BJ (cell line): ENCODE data around the gene WDR88. TPM values are rescaled to one million over a fixed set of nuclear protein-coding genes. Genes with fewer than 3 reads are reported as not detected.

ENCODE experiments used
- CTCF ChIA-PET: fragments of 350-600 bp; formaldehyde crosslinking; extraction: SDS; loops from one replicate; lab custom pipeline; 2021; ENCODE audit warnings: antibody characterized with exemption, inconsistent platforms; lab: Yijun Ruan, JAX
- POLR2A ChIA-PET: fragments of 300-600 bp; sonication (Branson Sonifier 250); formaldehyde crosslinking; extraction: SDS; loops from one replicate; lab custom pipeline; 2021; ENCODE audit warnings: antibody characterized with exemption; lab: Charles Lee
- DNase-seq: peaks from one replicate; pipeline ENCODE4 v3.0.0-alpha.2; 2011; ENCODE audit warnings: low read depth
- H3K27me3 ChIP-seq: 2 replicates; pipeline ENCODE4 v1.6.0; 2011; ENCODE audit warnings: low read length; ENCODE audit not compliant: control insufficient read depth, insufficient read depth
- H3K36me3 ChIP-seq: 2 replicates; pipeline ENCODE4 v1.5.1; 2011; ENCODE audit warnings: low read length; ENCODE audit not compliant: control insufficient read depth, insufficient read depth
- H3K4me3 ChIP-seq: 2 replicates; pipeline ENCODE4 v1.5.1; 2011; ENCODE audit warnings: low read depth, mild to moderate bottlenecking, control low read depth, low read length
- CTCF ChIP-seq: IDR thresholded peaks from 2 replicates; pipeline ENCODE4 v1.5.1; 2011; ENCODE audit warnings: low read depth, mild to moderate bottlenecking, control low read depth, inconsistent platforms, low read length, moderate library complexity; ENCODE audit not compliant: insufficient read depth
- polyA plus RNA-seq: library from polyadenylated mRNA; depleted of rRNA; stranded (reverse); fragments of >200 nt; gene quantifications from 2 replicates; pipeline ENCODE4 v1.2.3, GENCODE V29; 2011

WDR88 gene
- polyA plus RNA-seq, 1 experiment, result not detected

GRCh38 chr19:33198169-33198568 lies 66.3 kb downstream of the WDR88 start:
- no peak for DNase-seq
- no peak overlapping the region for H3K4me3 ChIP-seq
- no peak for TF ChIP-seq CTCF
- peaks cover 9% of the 10 kb centered on the region; the same call in 1 of the 2 replicates for H3K36me3 ChIP-seq
- 0 out of 2 replicates have a peak, but pooled peaks cover 2% of the 10 kb centered on the region for H3K27me3 ChIP-seq
- ChIA-PET POLR2A (no interaction called here), CTCF (interaction anchor here (0.8 to 5.2 kb wide), 6 partner anchors 14 to 580 kb away, joined by 3 to 37 read pairs (median 4); no protein-coding TSS in a partner anchor)

GRCh38 chr19:33199441-33200265 lies 67.7 kb downstream of the WDR88 start:
- CTCF ChIA-PET, result interaction anchor here (0.6 to 5.2 kb wide), 4 partner anchors 15 to 903 kb away, joined by 3 to 37 read pairs (median 10); no protein-coding TSS in a partner anchor
- POLR2A ChIA-PET, result no interaction called here
- TF ChIP-seq CTCF, result no peak
- no peak for DNase-seq
- no peaks in the 10 kb centered on the region for H3K27me3 ChIP-seq
- no peak overlapping the region for H3K4me3 ChIP-seq
- H3K36me3 ChIP-seq, result peaks cover 11% of the 10 kb centered on the region

GRCh38 chr19:33201473-33201872 lies 69.6 kb downstream of the WDR88 start:
- H3K36me3 ChIP-seq, result peaks cover 11% of the 10 kb centered on the region
- no peak for TF ChIP-seq CTCF
- DNase-seq, result no peak
- ChIA-PET POLR2A (no interaction called here), CTCF (no interaction called here)
- no peak overlapping the region for H3K4me3 ChIP-seq
- no peaks in the 10 kb centered on the region for H3K27me3 ChIP-seq

- ChIA-PET POLR2A (no interaction called here), CTCF (no interaction called here)
- no peak overlapping the region for H3K4me3 ChIP-seq
- H3K27me3 ChIP-seq, result no peaks in the 10 kb centered on the region
- peaks cover 11% of the 10 kb centered on the region for H3K36me3 ChIP-seq
- DNase-seq, result no peak
- no peak for TF ChIP-seq CTCF
Measured at GRCh38 chr19:33201886-33202545, 70.1 kb downstream of the WDR88 start.
